Type B pancreatic cell (in vitro differentiated cells): ENCODE measurements around the gene DTHD1. TPM values are rescaled to one million over a fixed set of nuclear protein-coding genes. Genes with fewer than 3 reads are reported as not detected.

ENCODE experiments used
- DNase-seq: peaks from one replicate; pipeline ENCODE4 v3.0.0; 2021; ENCODE audit warnings: mixed read lengths; ENCODE audit not compliant: unreplicated experiment; ENCODE audit errors: extremely low spot score
- H3K27ac Mint-ChIP-seq: 2 replicates; pipeline ENCODE4 v1.8.0; 2021; ENCODE audit warnings: mild to moderate bottlenecking, mixed read lengths
- H3K27me3 Mint-ChIP-seq: 2 replicates; pipeline ENCODE4 v1.8.0; 2021; ENCODE audit warnings: mixed read lengths
- H3K36me3 Mint-ChIP-seq: 2 replicates; pipeline ENCODE4 v1.8.0; 2021; ENCODE audit warnings: mixed read lengths
- H3K4me1 Mint-ChIP-seq: one replicate; pipeline ENCODE4 v1.8.0; 2021; ENCODE audit warnings: mixed read lengths; ENCODE audit not compliant: unreplicated experiment
- H3K4me3 Mint-ChIP-seq: 2 replicates; pipeline ENCODE4 v1.8.0; 2021; ENCODE audit warnings: mild to moderate bottlenecking, mixed read lengths
- H3K9me3 Mint-ChIP-seq: 2 replicates; pipeline ENCODE4 v1.8.0; 2021; ENCODE audit warnings: mixed read lengths
- long read RNA-seq: library from polyadenylated mRNA; unstranded; transcript quantifications from one replicate; pipeline ENCODE4 v2.0.0, GENCODE V29; 2020
- total RNA-seq: library from RNA; stranded (reverse); gene quantifications from 2 replicates; pipeline ENCODE4 v1.2.1, GENCODE V29; 2021; ENCODE audit warnings: low replicate concordance
- TF ChIP-seq, protein P1 (sequence below): fragments of 200-600 bp; sonication (generic); conservative IDR thresholded peaks from 2 replicates; pipeline ENCODE4 v1.5.0; 2021; ENCODE audit warnings: antibody characterized with exemption, mild to moderate bottlenecking

Gene DTHD1
- 0.14 TPM in 1 of 2 replicates, not detected in the other for total RNA-seq
- long read RNA-seq: 0 reads

DNA sequence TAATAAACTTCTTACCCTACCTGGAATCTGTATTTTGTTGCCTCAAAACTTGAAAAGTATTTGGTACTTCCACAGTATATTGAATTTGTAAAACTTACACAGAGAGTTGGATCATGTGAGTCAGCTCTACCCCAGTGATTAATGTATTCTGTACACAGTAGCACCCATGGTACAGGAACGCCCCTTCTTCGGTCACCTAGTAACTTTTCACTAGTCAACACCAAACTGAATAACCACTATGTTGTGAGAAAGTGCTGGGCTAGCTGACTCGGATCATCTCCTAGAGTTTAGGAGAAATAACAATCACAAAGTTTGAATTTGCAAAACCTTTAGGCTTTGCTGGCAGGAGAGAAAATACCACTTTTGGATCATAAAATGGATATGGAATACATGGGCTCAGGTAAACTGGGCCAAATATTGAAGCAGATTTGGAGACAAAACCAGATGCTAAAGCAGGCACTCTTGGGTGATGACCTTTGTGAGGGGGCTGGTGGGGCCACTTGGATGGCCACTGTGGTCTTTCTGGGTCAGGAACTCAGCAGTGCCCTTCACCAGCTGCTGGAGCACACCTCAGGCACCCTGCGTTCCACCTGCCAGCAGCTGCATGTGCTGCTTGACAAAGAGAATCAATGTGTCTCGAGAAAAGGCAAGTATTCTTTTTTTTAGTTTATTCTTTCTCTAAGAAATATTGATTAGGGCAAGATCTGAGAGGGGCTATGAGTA lies at the start of gene DTHD1:
Gene DTHD1, plus strand, starts transcription at position 233 of the 723 bp plus-strand sequence. Its CDS starts 143 bp downstream, at position 376.
- H3K27ac Mint-ChIP-seq: peak within 1 kb of the TSS; percentile 36
- no peak for DNase-seq
- peaks cover 12% of the 10 kb centered on the region for H3K4me1 Mint-ChIP-seq
- H3K36me3 Mint-ChIP-seq: no peaks in the 10 kb centered on the region
- TF ChIP-seq, protein P1, sequence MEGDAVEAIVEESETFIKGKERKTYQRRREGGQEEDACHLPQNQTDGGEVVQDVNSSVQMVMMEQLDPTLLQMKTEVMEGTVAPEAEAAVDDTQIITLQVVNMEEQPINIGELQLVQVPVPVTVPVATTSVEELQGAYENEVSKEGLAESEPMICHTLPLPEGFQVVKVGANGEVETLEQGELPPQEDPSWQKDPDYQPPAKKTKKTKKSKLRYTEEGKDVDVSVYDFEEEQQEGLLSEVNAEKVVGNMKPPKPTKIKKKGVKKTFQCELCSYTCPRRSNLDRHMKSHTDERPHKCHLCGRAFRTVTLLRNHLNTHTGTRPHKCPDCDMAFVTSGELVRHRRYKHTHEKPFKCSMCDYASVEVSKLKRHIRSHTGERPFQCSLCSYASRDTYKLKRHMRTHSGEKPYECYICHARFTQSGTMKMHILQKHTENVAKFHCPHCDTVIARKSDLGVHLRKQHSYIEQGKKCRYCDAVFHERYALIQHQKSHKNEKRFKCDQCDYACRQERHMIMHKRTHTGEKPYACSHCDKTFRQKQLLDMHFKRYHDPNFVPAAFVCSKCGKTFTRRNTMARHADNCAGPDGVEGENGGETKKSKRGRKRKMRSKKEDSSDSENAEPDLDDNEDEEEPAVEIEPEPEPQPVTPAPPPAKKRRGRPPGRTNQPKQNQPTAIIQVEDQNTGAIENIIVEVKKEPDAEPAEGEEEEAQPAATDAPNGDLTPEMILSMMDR: no peak
- no peaks in the 10 kb centered on the region for H3K9me3 Mint-ChIP-seq
- H3K27me3 Mint-ChIP-seq: no peaks in the 10 kb centered on the region
- H3K4me3 Mint-ChIP-seq: no peak within 1 kb of the TSS

DNA sequence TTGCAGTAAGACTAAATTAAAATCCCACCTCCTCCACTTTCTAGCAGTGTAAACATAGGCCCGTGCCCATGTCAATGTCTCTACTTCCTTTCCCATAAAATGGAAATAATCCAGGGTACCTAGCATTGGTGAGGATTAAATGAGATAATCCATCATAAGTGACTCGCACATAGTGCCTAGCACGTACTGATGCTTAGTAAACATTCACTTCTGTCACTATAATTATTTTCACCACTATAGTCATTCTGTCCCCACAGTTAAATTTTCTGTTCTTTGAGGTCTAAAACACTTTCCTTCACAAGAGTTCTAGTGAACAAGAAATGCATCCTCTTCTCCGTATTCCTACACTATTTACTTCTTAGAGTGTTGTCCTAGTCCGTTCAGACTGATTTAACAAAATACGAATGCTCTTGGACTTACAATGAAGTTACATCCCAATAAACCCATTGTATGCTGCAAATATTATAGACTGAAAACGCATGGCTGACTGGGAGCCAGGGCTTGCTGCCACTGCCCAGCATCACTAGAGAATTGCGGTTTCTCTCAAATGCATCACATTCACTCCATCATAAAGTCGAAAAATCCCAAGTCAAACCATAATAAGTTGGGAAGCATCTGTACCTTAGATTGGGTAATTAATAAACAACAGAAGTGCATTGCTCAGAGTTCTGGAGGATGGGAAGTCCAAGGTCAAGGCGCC lies 47.7 kb upstream of the DTHD1 start:
- H3K27me3 Mint-ChIP-seq: no peaks in the 10 kb centered on the region
- no peak for DNase-seq
- peaks cover 5% of the 10 kb centered on the region for H3K4me1 Mint-ChIP-seq
- H3K36me3 Mint-ChIP-seq: peaks cover 14% of the 10 kb centered on the region
- peaks cover 8% of the 10 kb centered on the region for H3K9me3 Mint-ChIP-seq
- TF ChIP-seq, protein P1: no peak
- H3K27ac Mint-ChIP-seq: no peak overlapping the region
- no peak overlapping the region for H3K4me3 Mint-ChIP-seq

DNA sequence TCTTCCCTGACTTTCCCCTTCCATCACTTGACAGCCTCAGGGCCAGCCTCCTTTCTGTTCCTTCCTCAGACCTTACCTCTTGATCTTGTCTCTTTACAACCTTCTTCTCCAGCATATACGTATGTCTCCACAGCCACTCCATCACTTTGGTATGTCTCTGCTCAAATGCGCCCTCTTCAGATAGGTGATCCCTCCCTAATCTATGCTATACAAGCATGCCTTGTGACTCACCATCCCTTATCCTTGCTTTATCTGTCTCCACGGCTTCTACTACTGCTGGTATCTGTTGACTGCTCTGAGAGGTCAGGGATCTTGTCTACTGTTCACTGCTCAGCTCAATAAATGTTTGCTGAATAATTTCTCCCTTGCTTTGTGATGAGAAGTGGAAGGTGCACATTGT lies 46.1 kb upstream of the DTHD1 start:
- Mint-ChIP-seq H3K27ac (peak overlapping the region; percentile 7), H3K4me3 (no peak overlapping the region), H3K27me3 (no peaks in the 10 kb centered on the region), H3K4me1 (peaks cover 5% of the 10 kb centered on the region), H3K9me3 (peaks cover 8% of the 10 kb centered on the region), H3K36me3 (peaks cover 14% of the 10 kb centered on the region)
- TF ChIP-seq, protein P1: no peak
- no peak for DNase-seq

- Mint-ChIP-seq H3K9me3 (peaks cover 8% of the 10 kb centered on the region), H3K4me3 (no peak overlapping the region), H3K4me1 (peaks cover 5% of the 10 kb centered on the region), H3K27ac (no peak overlapping the region), H3K36me3 (peaks cover 14% of the 10 kb centered on the region), H3K27me3 (no peaks in the 10 kb centered on the region)
- DNase-seq: no peak
- TF ChIP-seq, protein P1: no peak
These were observed 45.3 kb upstream of the DTHD1 start for GRCh38 chr4:36236159-36236558.

DNA sequence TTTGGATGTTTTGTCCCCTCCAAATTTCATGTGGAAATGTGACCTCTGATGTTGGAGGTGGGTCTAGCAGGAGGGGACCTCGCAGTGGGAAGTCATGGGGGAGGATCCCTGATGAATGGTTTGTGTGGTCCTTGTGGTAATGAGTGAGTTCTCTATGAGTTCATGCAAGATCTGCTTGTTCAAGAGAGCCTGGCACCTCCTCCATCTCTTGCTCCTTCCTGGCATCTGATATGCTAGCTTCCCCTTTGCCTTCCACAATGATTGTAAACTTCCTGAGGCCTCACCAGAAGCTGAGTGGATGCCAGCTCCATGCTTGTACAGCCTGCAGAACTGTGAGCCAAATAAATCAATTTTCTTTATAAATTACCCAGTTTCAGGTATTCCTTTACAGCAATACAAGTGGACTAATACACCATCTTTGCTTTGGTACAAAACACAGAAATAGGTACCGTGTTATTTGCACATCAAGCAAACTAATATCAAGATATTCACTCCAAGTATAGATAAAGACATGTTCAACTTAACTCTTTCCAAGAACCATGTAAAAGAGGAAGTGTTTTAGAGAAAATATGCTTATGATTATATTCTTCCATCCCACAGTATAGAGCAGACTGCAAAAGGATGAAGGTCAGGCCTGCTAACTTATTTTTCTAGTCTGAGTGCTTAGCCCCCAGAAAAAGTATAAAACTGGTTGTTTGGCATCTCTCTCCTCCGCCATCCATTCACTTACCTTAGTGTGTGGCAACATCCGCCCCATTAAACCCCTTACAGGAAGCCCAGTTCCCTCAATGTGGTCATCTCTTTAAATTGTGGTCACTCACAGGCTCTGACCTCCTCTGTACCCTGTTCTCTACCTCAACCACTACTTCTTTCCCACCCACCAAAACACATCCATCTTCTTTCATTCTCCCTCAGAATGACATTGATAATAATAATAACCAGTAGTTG lies 43.8 kb upstream of the DTHD1 start:
- DNase-seq: no peak
- no peak overlapping the region for H3K27ac Mint-ChIP-seq
- TF ChIP-seq, protein P1: no peak
- H3K36me3 Mint-ChIP-seq: peaks cover 14% of the 10 kb centered on the region
- no peak overlapping the region for H3K4me3 Mint-ChIP-seq
- peaks cover 11% of the 10 kb centered on the region for H3K4me1 Mint-ChIP-seq
- peaks cover 8% of the 10 kb centered on the region for H3K9me3 Mint-ChIP-seq
- H3K27me3 Mint-ChIP-seq: no peaks in the 10 kb centered on the region
